Progenitor cell of endocrine pancreas (in vitro differentiated cells): Measurements from ENCODE around the gene MRPL12. TPM values are rescaled to one million over a fixed set of nuclear protein-coding genes. Genes with fewer than 3 reads are reported as not detected.
A peak's percentile ranks its signal among the peaks of the same experiment; 100 is the strongest.

Experiments used
- DNase-seq: peaks from one replicate; pipeline ENCODE4 v3.0.0; 2021; ENCODE audit warnings: low spot score; ENCODE audit not compliant: unreplicated experiment
- H3K27ac Mint-ChIP-seq: 2 replicates; pipeline ENCODE4 v1.8.0; 2021; ENCODE audit warnings: mild to moderate bottlenecking, moderate library complexity, mixed read lengths
- H3K27me3 Mint-ChIP-seq: 2 replicates; pipeline ENCODE4 v1.8.0; 2021; ENCODE audit warnings: mixed read lengths
- H3K36me3 Mint-ChIP-seq: 2 replicates; pipeline ENCODE4 v1.8.0; 2022; ENCODE audit warnings: mixed read lengths; ENCODE audit not compliant: insufficient read depth
- H3K4me1 Mint-ChIP-seq: 2 replicates; pipeline ENCODE4 v1.8.0; 2021; ENCODE audit warnings: low read depth, mixed read lengths
- H3K4me3 Mint-ChIP-seq: 2 replicates; pipeline ENCODE4 v1.8.0; 2021; ENCODE audit warnings: low read depth, mild to moderate bottlenecking, moderate library complexity, mixed read lengths
- H3K9me3 Mint-ChIP-seq: 2 replicates; pipeline ENCODE4 v1.8.0; 2021; ENCODE audit warnings: low read depth, mixed read lengths
- total RNA-seq: library from RNA; stranded (reverse); gene quantifications from 2 replicates; pipeline ENCODE4 v1.2.1, GENCODE V29; 2021
- TF ChIP-seq, protein P1 (sequence below): fragments of 200-600 bp; sonication (generic); IDR thresholded peaks from one replicate; pipeline ENCODE4 v1.5.0; 2021; ENCODE audit warnings: antibody characterized with exemption, mild to moderate bottlenecking; ENCODE audit not compliant: unreplicated experiment

Gene MRPL12
- total RNA-seq, 1 donor from 2014 or later = 63.6 TPM

- Mint-ChIP-seq H3K27ac (no peak overlapping the region), H3K27me3 (peaks cover 9% of the 10 kb centered on the region), H3K9me3 (no peaks in the 10 kb centered on the region), H3K4me1 (no peaks in the 10 kb centered on the region), H3K36me3 (peaks cover 1% of the 10 kb centered on the region), H3K4me3 (no peak overlapping the region)
- TF ChIP-seq, protein P1, sequence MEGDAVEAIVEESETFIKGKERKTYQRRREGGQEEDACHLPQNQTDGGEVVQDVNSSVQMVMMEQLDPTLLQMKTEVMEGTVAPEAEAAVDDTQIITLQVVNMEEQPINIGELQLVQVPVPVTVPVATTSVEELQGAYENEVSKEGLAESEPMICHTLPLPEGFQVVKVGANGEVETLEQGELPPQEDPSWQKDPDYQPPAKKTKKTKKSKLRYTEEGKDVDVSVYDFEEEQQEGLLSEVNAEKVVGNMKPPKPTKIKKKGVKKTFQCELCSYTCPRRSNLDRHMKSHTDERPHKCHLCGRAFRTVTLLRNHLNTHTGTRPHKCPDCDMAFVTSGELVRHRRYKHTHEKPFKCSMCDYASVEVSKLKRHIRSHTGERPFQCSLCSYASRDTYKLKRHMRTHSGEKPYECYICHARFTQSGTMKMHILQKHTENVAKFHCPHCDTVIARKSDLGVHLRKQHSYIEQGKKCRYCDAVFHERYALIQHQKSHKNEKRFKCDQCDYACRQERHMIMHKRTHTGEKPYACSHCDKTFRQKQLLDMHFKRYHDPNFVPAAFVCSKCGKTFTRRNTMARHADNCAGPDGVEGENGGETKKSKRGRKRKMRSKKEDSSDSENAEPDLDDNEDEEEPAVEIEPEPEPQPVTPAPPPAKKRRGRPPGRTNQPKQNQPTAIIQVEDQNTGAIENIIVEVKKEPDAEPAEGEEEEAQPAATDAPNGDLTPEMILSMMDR = no peak
- no peak for DNase-seq
These were observed 16.5 kb downstream of the MRPL12 start for GRCh38 chr17:81719410-81720266.

GRCh38 chr17:81720267-81721071, 17.3 kb downstream of the MRPL12 start:
- Mint-ChIP-seq H3K4me1 (no peaks in the 10 kb centered on the region), H3K36me3 (peaks cover 1% of the 10 kb centered on the region), H3K4me3 (no peak overlapping the region), H3K27ac (no peak overlapping the region), H3K9me3 (no peaks in the 10 kb centered on the region), H3K27me3 (peaks cover 9% of the 10 kb centered on the region)
- TF ChIP-seq, protein P1 = no peak
- DNase-seq = no peak

GRCh38 chr17:81722184-81723120, 19.3 kb downstream of the MRPL12 start:
- Mint-ChIP-seq H3K9me3 (no peaks in the 10 kb centered on the region), H3K27ac (no peak overlapping the region), H3K36me3 (peaks cover 1% of the 10 kb centered on the region), H3K4me3 (no peak overlapping the region), H3K4me1 (no peaks in the 10 kb centered on the region), H3K27me3 (peaks cover 11% of the 10 kb centered on the region)
- no peak for DNase-seq
- TF ChIP-seq, protein P1 = no peak

DNA sequence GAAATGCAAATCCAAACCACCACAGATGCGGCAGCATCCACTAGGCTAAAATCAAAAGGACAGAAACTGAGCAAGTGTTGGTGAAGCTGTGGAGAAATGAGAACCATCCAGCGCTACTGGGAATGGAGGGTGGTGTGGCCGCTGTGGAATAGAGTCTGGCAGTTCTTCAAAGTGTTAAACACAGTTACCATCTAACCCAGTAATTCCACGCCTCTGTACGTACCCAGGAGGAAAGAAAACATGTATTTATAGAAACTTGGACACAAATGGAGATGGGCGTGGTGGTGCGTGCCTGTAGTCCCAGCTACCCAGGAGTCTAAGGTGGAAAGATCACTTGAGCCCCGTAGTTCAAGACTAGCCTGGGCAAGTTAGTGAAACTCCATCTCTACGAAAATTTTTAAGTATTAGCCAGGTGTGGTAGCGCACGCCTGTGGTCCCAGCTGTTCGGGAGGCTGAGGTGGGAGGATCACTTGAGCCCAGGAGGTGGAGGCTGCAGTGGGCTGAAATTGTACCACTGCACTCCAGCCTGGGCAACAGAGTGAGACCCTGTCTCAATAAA, 20.6 kb downstream of the MRPL12 start:
- Mint-ChIP-seq H3K9me3 (no peaks in the 10 kb centered on the region), H3K36me3 (no peaks in the 10 kb centered on the region)

More for the DNA sequence above, 20.6 kb downstream of the MRPL12 start:
- no peak overlapping the region for H3K4me3 Mint-ChIP-seq
- peaks cover 11% of the 10 kb centered on the region for H3K27me3 Mint-ChIP-seq
- no peak for DNase-seq
- TF ChIP-seq, protein P1 = no peak
- no peaks in the 10 kb centered on the region for H3K4me1 Mint-ChIP-seq
- peak overlapping the region; percentile 59 for H3K27ac Mint-ChIP-seq
